ENCODE measurements around the gene RTP5. TPM values are rescaled to one million over a fixed set of nuclear protein-coding genes. Genes with fewer than 3 reads are reported as not detected.
A peak's percentile ranks its signal among the peaks of the same experiment; 100 is the strongest.

Gene RTP5
- total RNA-seq, 2 donors from 2014 or later = 0.10 TPM; not detected in 1

- intact Hi-C loops (cut with DNase I) = no loop called here
- peak; percentile 91 for DNase-seq (ENCODE audit: low spot score)
Observed at GRCh38 chr2:241842620-241843211, 26.8 kb upstream of the RTP5 start.

GRCh38 chr2:241843321-241844065 lies 26.0 kb upstream of the RTP5 start:
- peak; percentile 79 for DNase-seq (ENCODE audit: low spot score)
- intact Hi-C loops (cut with DNase I) = no loop called here

GRCh38 chr2:241844066-241844728 lies 25.3 kb upstream of the RTP5 start:
- intact Hi-C loops (cut with DNase I) = no loop called here
- peak; percentile 95 for DNase-seq (ENCODE audit: low spot score)

GRCh38 chr2:241844831-241845578 lies 24.5 kb upstream of the RTP5 start:
- intact Hi-C loops (cut with DNase I) = no loop called here
- DNase-seq (ENCODE audit: low spot score) = peak; percentile 71

- intact Hi-C loops (cut with DNase I) = no loop called here
- no peak for DNase-seq (ENCODE audit: low spot score)
Observed at GRCh38 chr2:241846406-241846805, 23.1 kb upstream of the RTP5 start.

- intact Hi-C loops (cut with DNase I) = no loop called here
- peak; percentile 81 for DNase-seq (ENCODE audit: low spot score)
Observed at GRCh38 chr2:241848761-241849615, 20.5 kb upstream of the RTP5 start.

- peak; percentile 69 for DNase-seq (ENCODE audit: low spot score)
- intact Hi-C loops (cut with DNase I) = no loop called here
Observed at GRCh38 chr2:241849616-241850543, 19.6 kb upstream of the RTP5 start.

- intact Hi-C loops (cut with DNase I) = no loop called here
- DNase-seq (ENCODE audit: low spot score) = peak; percentile 57
Observed at GRCh38 chr2:241850544-241851324, 18.8 kb upstream of the RTP5 start.

- intact Hi-C loops (cut with DNase I) = no loop called here
- peak; percentile 74 for DNase-seq (ENCODE audit: low spot score)
Observed at GRCh38 chr2:241851325-241852115, 18.0 kb upstream of the RTP5 start.

- intact Hi-C loops (cut with DNase I) = no loop called here
Observed at GRCh38 chr2:241852116-241852980, 17.2 kb upstream of the RTP5 start.

GRCh38 chr2:241852981-241853631 lies 16.4 kb upstream of the RTP5 start:
- intact Hi-C loops (cut with DNase I) = no loop called here
- peak; percentile 57 for DNase-seq (ENCODE audit: low spot score)

More at GRCh38 chr2:241852116-241852980, 17.2 kb upstream of the RTP5 start:
- DNase-seq (ENCODE audit: low spot score) = peak; percentile 75

- peak; percentile 81 for DNase-seq (ENCODE audit: low spot score)
- intact Hi-C loops (cut with DNase I) = no loop called here
Observed at GRCh38 chr2:241853651-241854341, 15.7 kb upstream of the RTP5 start.

- intact Hi-C loops (cut with DNase I) = no loop called here
- DNase-seq (ENCODE audit: low spot score) = peak; percentile 79
Observed at GRCh38 chr2:241854342-241855244, 14.9 kb upstream of the RTP5 start.
